GM23338 (cell line): Measurements from ENCODE around the gene SLC12A6. TPM values are rescaled to one million over a fixed set of nuclear protein-coding genes. Genes with fewer than 3 reads are reported as not detected.
A peak's percentile ranks its signal among the peaks of the same experiment; 100 is the strongest.

Source experiments
- ATAC-seq: fragments of 200-7000 bp; cut with Tn5 transposase; 3 replicates; pipeline ENCODE4 v1.9.1; 2020
- DNase-seq: peaks from one replicate; pipeline ENCODE4 v3.0.0-alpha.2; 2015; ENCODE audit warnings: low spot score
- H2AFZ ChIP-seq: fragments of 200-600 bp; sonication (generic); 2 replicates; pipeline ENCODE4 v1.8.0; 2016; ENCODE audit warnings: antibody characterized with exemption, mild to moderate bottlenecking, moderate library complexity
- H3F3A ChIP-seq: fragments of 200-600 bp; sonication (generic); replicated peaks from 2 replicates; pipeline ENCODE4 v1.8.0; 2017; ENCODE audit warnings: antibody characterized with exemption, mixed run types, low read depth
- H3K27ac ChIP-seq: fragments of 200-600 bp; sonication (generic); 2 replicates; pipeline ENCODE4 v1.6.1; 2016; ENCODE audit warnings: low read depth
- H3K27me3 ChIP-seq: fragments of 200-600 bp; sonication (generic); 2 replicates; pipeline ENCODE4 v1.8.0; 2016; ENCODE audit warnings: mild to moderate bottlenecking, mixed run types, moderate library complexity; ENCODE audit not compliant: insufficient read depth
- H3K36me3 ChIP-seq: fragments of 200-600 bp; sonication (generic); 2 replicates; pipeline ENCODE4 v1.8.0; 2016; ENCODE audit warnings: mild to moderate bottlenecking; ENCODE audit not compliant: insufficient read depth
- H3K4me1 ChIP-seq: fragments of 200-600 bp; sonication (generic); 2 replicates; pipeline ENCODE4 v1.8.0; 2016; ENCODE audit warnings: mild to moderate bottlenecking, moderate library complexity; ENCODE audit not compliant: insufficient read depth
- H3K4me2 ChIP-seq: fragments of 200-600 bp; sonication (generic); 2 replicates; pipeline ENCODE4 v1.7.1; 2017; ENCODE audit warnings: mixed run types
- H3K4me3 ChIP-seq: fragments of 200-600 bp; sonication (generic); 2 replicates; pipeline ENCODE4 v1.6.1; 2016; ENCODE audit warnings: mixed run types
- H3K79me2 ChIP-seq: fragments of 200-600 bp; sonication (generic); replicated peaks from 2 replicates; pipeline ENCODE4 v1.8.0; 2017; ENCODE audit warnings: mild to moderate bottlenecking; ENCODE audit not compliant: insufficient read depth
- H3K9me2 ChIP-seq: fragments of 200-600 bp; sonication (generic); 2 replicates; pipeline ENCODE4 v1.8.0; 2017; ENCODE audit not compliant: insufficient read depth
- H4K20me1 ChIP-seq: fragments of 200-600 bp; sonication (generic); replicated peaks from 2 replicates; pipeline ENCODE4 v1.8.0; 2017; ENCODE audit warnings: mild to moderate bottlenecking; ENCODE audit not compliant: insufficient read depth
- H3K27ac Mint-ChIP-seq: 2 replicates; pipeline ENCODE4 v1.8.0; 2020; ENCODE audit warnings: inconsistent platforms, mild to moderate bottlenecking, moderate library complexity, mixed read lengths
- H3K27me3 Mint-ChIP-seq: 3 replicates; pipeline ENCODE4 v1.8.0; 2022; ENCODE audit warnings: low read depth, mild to moderate bottlenecking, moderate library complexity, mixed read lengths, inconsistent platforms; ENCODE audit not compliant: insufficient read depth, poor library complexity
- H3K36me3 Mint-ChIP-seq: 3 replicates; pipeline ENCODE4 v1.8.0; 2021; ENCODE audit warnings: low read depth, mild to moderate bottlenecking, inconsistent platforms, moderate library complexity, mixed read lengths
- H3K4me1 Mint-ChIP-seq: 3 replicates; pipeline ENCODE4 v1.8.0; 2020; ENCODE audit warnings: mild to moderate bottlenecking, inconsistent platforms, mixed read lengths
- H3K4me3 Mint-ChIP-seq: 3 replicates; pipeline ENCODE4 v1.8.0; 2021; ENCODE audit warnings: moderate library complexity, mild to moderate bottlenecking, inconsistent platforms, mixed read lengths
- H3K9me3 Mint-ChIP-seq: 3 replicates; pipeline ENCODE4 v1.8.0; 2020; ENCODE audit warnings: moderate library complexity, mild to moderate bottlenecking, inconsistent platforms, mixed read lengths
- CREB1 ChIP-seq: fragments of 250-450 bp; sonication (Bioruptor Pico); IDR thresholded peaks from 2 replicates; pipeline ENCODE4 v1.5.0; 2020; ENCODE audit warnings: low read depth, mild to moderate bottlenecking, moderate library complexity
- EZH2 ChIP-seq: fragments of 200-600 bp; sonication (generic); IDR thresholded peaks from one replicate; pipeline ENCODE4 v1.8.0; 2017; ENCODE audit warnings: antibody characterized with exemption, mild to moderate bottlenecking, low read depth; ENCODE audit not compliant: unreplicated experiment
- EZH2phosphoT487 ChIP-seq: fragments of 200-600 bp; sonication (generic); IDR thresholded peaks from one replicate; pipeline ENCODE4 v1.8.1; 2018; ENCODE audit warnings: antibody characterized with exemption; ENCODE audit not compliant: unreplicated experiment
- JUNB ChIP-seq: IDR thresholded peaks from one replicate; pipeline ENCODE4 v1.6.1; 2016; ENCODE audit warnings: antibody characterized with exemption; ENCODE audit not compliant: unreplicated experiment
- NANOG ChIP-seq: IDR thresholded peaks from 2 replicates; pipeline ENCODE4 v1.6.1; 2016; ENCODE audit warnings: antibody characterized with exemption, borderline replicate concordance
- POLR2AphosphoS5 ChIP-seq: IDR thresholded peaks from 2 replicates; pipeline ENCODE4 v1.6.1; 2016; ENCODE audit warnings: antibody characterized with exemption, low read depth
- STAT1 ChIP-seq: IDR thresholded peaks from one replicate; pipeline ENCODE4 v1.6.1; 2016; ENCODE audit warnings: antibody characterized with exemption; ENCODE audit not compliant: unreplicated experiment
- ZNF114 ChIP-seq: fragments of 250-450 bp; sonication (Bioruptor Pico); IDR thresholded peaks from 2 replicates; pipeline ENCODE4 v1.5.0; 2020; ENCODE audit warnings: mild to moderate bottlenecking, moderate library complexity
- ZNF331 ChIP-seq: fragments of 250-450 bp; sonication (Bioruptor Pico); IDR thresholded peaks from 2 replicates; pipeline ENCODE4 v1.5.0; 2020; ENCODE audit warnings: low read depth, mild to moderate bottlenecking, moderate library complexity
- polyA plus RNA-seq: library from polyadenylated mRNA; unstranded; fragments of >200 nt; fragmentation: Nextera tagmentation; extraction: Ambion mirVana; gene quantifications from 2 replicates; pipeline ENCODE4 v1.2.1, GENCODE V29; 2016
- total RNA-seq: library from RNA; depleted of rRNA; stranded (reverse); fragments of >200 nt; shearing (Covaris generic); gene quantifications from 2 replicates; pipeline ENCODE4 v1.2.3, GENCODE V29; 2014
- TF ChIP-seq, protein P1 (sequence below): IDR thresholded peaks from 2 replicates; pipeline ENCODE4 v1.6.1; 2016; ENCODE audit warnings: antibody characterized with exemption
- TF ChIP-seq, protein P2 (sequence below): IDR thresholded peaks from one replicate; pipeline ENCODE4 v1.6.1; 2018; ENCODE audit warnings: antibody characterized with exemption; ENCODE audit not compliant: unreplicated experiment
- TF ChIP-seq, protein P3 (sequence below): fragments of 250-450 bp; sonication (Bioruptor Pico); IDR thresholded peaks from 2 replicates; pipeline ENCODE4 v1.5.0; 2020; ENCODE audit warnings: mild to moderate bottlenecking, moderate library complexity
- TF ChIP-seq, protein P4 (sequence below), 2 experiments: fragments of 200-600 bp in 1 of 2; sonication (generic) in 1 of 2; conservative IDR thresholded peaks; 2 replicates each; pipeline versions ENCODE4 v1.5.1 to v1.6.1; 2016 to 2017; ENCODE audit warnings: antibody characterized with exemption in 2 of 2, low read depth in 2 of 2, mild to moderate bottlenecking in 2 of 2, moderate library complexity in 1 of 2

The SLC12A6 gene
- total and polyA plus RNA-seq, 2 experiments from 2014 or later: 2.4 to 14.1 TPM

DNA sequence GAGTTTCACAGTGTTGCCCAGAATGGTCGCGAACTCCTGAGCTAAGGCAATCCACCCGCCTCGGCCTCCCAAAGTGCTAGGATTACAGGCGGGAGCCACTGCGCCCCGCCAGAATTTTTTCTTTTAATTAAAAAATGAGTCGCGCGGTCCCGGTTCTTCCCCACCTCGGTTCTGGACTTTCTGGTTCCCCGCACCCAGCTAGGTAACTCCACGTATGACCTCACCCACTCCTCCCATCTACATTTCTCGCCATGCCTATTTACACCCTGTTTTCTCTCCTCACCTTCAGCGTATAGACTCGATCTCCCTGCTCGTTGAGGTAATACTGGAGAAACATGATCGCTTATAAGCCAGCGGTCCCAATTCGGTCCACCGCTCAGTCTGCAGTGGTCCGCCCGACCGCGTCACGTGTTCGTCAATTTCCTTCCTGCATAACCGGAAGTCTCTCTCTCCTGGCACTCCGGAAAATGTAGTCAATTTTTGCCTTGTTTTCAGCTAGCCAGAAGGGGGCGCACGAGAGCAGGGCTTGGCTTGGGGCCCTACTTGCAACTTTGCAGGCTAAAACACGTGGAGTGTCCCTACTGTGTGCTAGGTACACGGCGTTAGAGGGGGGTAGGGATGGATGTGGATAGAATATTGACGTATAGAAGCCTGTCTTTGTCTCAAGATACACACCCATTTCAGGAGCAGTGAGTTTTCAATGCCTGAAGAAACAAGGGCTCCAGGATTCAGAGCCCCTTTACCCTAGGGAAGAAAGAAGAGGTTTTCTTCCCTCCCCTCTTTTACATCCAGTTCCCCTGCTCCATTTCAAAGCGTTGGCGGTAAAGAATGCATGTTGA lies 5.4 kb upstream of the SLC12A6 start, which contains the start of the genes NOP10 and NUTM1:
TSS of gene NOP10 (minus strand) at position 400 of the 839 bp plus-strand sequence. CDS start at position 337, 63 bp downstream.
TSS of gene NUTM1 (plus strand) at position 579 of the 839 bp plus-strand sequence. CDS start 382 bp downstream, outside the sequence.
- Mint-ChIP-seq H3K27ac (peak within 1 kb of the TSS; percentile 81), H3K36me3 (peaks cover 29% of the 10 kb centered on the region), H3K27me3 (peaks cover 9% of the 10 kb centered on the region), H3K4me3 (no peak within 1 kb of the TSS; the same call in 2 of the 3 replicates), H3K4me1 (peaks cover 14% of the 10 kb centered on the region; the same call in 2 of the 3 replicates), H3K9me3 (peaks cover 4% of the 10 kb centered on the region; the same call in 2 of the 3 replicates)
- H3F3A ChIP-seq: no peaks in the 10 kb centered on the region
- peak within 1 kb of the TSS; percentile 74 for H3K4me3 ChIP-seq
- H4K20me1 ChIP-seq: peaks cover 4% of the 10 kb centered on the region; the same call in 1 of the 2 replicates
- TF ChIP-seq ZNF331 (CRISPR knock-in tag): no peak
- TF ChIP-seq, protein P1, sequence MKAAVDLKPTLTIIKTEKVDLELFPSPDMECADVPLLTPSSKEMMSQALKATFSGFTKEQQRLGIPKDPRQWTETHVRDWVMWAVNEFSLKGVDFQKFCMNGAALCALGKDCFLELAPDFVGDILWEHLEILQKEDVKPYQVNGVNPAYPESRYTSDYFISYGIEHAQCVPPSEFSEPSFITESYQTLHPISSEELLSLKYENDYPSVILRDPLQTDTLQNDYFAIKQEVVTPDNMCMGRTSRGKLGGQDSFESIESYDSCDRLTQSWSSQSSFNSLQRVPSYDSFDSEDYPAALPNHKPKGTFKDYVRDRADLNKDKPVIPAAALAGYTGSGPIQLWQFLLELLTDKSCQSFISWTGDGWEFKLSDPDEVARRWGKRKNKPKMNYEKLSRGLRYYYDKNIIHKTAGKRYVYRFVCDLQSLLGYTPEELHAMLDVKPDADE: peak; percentile 81
- TF ChIP-seq POLR2AphosphoS5: peak; percentile 94
- TF ChIP-seq CREB1 (CRISPR knock-in tag): peak; percentile 76
- TF ChIP-seq JUNB: no peak
- 0 out of 2 replicates have a peak, but pooled peaks have one; percentile 16 for TF ChIP-seq NANOG
- TF ChIP-seq EZH2: no peak
- TF ChIP-seq, protein P2, sequence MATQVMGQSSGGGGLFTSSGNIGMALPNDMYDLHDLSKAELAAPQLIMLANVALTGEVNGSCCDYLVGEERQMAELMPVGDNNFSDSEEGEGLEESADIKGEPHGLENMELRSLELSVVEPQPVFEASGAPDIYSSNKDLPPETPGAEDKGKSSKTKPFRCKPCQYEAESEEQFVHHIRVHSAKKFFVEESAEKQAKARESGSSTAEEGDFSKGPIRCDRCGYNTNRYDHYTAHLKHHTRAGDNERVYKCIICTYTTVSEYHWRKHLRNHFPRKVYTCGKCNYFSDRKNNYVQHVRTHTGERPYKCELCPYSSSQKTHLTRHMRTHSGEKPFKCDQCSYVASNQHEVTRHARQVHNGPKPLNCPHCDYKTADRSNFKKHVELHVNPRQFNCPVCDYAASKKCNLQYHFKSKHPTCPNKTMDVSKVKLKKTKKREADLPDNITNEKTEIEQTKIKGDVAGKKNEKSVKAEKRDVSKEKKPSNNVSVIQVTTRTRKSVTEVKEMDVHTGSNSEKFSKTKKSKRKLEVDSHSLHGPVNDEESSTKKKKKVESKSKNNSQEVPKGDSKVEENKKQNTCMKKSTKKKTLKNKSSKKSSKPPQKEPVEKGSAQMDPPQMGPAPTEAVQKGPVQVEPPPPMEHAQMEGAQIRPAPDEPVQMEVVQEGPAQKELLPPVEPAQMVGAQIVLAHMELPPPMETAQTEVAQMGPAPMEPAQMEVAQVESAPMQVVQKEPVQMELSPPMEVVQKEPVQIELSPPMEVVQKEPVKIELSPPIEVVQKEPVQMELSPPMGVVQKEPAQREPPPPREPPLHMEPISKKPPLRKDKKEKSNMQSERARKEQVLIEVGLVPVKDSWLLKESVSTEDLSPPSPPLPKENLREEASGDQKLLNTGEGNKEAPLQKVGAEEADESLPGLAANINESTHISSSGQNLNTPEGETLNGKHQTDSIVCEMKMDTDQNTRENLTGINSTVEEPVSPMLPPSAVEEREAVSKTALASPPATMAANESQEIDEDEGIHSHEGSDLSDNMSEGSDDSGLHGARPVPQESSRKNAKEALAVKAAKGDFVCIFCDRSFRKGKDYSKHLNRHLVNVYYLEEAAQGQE: no peak
- TF ChIP-seq, protein P3, sequence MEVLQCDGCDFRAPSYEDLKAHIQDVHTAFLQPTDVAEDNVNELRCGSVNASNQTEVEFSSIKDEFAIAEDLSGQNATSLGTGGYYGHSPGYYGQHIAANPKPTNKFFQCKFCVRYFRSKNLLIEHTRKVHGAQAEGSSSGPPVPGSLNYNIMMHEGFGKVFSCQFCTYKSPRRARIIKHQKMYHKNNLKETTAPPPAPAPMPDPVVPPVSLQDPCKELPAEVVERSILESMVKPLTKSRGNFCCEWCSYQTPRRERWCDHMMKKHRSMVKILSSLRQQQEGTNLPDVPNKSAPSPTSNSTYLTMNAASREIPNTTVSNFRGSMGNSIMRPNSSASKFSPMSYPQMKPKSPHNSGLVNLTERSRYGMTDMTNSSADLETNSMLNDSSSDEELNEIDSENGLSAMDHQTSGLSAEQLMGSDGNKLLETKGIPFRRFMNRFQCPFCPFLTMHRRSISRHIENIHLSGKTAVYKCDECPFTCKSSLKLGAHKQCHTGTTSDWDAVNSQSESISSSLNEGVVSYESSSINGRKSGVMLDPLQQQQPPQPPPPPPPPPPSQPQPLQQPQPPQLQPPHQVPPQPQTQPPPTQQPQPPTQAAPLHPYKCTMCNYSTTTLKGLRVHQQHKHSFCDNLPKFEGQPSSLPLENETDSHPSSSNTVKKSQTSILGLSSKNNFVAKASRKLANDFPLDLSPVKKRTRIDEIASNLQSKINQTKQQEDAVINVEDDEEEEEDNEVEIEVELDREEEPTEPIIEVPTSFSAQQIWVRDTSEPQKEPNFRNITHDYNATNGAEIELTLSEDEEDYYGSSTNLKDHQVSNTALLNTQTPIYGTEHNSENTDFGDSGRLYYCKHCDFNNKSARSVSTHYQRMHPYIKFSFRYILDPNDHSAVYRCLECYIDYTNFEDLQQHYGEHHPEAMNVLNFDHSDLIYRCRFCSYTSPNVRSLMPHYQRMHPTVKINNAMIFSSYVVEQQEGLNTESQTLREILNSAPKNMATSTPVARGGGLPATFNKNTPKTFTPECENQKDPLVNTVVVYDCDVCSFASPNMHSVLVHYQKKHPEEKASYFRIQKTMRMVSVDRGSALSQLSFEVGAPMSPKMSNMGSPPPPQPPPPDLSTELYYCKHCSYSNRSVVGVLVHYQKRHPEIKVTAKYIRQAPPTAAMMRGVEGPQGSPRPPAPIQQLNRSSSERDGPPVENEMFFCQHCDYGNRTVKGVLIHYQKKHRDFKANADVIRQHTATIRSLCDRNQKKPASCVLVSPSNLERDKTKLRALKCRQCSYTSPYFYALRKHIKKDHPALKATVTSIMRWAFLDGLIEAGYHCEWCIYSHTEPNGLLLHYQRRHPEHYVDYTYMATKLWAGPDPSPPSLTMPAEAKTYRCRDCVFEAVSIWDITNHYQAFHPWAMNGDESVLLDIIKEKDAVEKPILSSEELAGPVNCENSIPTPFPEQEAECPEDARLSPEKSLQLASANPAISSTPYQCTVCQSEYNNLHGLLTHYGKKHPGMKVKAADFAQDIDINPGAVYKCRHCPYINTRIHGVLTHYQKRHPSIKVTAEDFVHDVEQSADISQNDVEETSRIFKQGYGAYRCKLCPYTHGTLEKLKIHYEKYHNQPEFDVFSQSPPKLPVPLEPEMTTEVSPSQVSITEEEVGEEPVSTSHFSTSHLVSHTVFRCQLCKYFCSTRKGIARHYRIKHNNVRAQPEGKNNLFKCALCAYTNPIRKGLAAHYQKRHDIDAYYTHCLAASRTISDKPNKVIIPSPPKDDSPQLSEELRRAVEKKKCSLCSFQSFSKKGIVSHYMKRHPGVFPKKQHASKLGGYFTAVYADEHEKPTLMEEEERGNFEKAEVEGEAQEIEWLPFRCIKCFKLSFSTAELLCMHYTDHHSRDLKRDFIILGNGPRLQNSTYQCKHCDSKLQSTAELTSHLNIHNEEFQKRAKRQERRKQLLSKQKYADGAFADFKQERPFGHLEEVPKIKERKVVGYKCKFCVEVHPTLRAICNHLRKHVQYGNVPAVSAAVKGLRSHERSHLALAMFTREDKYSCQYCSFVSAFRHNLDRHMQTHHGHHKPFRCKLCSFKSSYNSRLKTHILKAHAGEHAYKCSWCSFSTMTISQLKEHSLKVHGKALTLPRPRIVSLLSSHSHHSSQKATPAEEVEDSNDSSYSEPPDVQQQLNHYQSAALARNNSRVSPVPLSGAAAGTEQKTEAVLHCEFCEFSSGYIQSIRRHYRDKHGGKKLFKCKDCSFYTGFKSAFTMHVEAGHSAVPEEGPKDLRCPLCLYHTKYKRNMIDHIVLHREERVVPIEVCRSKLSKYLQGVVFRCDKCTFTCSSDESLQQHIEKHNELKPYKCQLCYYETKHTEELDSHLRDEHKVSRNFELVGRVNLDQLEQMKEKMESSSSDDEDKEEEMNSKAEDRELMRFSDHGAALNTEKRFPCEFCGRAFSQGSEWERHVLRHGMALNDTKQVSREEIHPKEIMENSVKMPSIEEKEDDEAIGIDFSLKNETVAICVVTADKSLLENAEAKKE (CRISPR knock-in tag): no peak
- no peak for TF ChIP-seq ZNF114 (CRISPR knock-in tag)
- TF ChIP-seq, protein P4, sequence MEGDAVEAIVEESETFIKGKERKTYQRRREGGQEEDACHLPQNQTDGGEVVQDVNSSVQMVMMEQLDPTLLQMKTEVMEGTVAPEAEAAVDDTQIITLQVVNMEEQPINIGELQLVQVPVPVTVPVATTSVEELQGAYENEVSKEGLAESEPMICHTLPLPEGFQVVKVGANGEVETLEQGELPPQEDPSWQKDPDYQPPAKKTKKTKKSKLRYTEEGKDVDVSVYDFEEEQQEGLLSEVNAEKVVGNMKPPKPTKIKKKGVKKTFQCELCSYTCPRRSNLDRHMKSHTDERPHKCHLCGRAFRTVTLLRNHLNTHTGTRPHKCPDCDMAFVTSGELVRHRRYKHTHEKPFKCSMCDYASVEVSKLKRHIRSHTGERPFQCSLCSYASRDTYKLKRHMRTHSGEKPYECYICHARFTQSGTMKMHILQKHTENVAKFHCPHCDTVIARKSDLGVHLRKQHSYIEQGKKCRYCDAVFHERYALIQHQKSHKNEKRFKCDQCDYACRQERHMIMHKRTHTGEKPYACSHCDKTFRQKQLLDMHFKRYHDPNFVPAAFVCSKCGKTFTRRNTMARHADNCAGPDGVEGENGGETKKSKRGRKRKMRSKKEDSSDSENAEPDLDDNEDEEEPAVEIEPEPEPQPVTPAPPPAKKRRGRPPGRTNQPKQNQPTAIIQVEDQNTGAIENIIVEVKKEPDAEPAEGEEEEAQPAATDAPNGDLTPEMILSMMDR (conservative IDR thresholded peaks at IDR 0.05; ENCODE audit: low read depth in 2 of 2): peak; percentile 95 to 97
- no peak for TF ChIP-seq EZH2phosphoT487
- TF ChIP-seq STAT1: no peak
- H3K79me2 ChIP-seq: peaks cover 24% of the 10 kb centered on the region
- peak within 1 kb of the TSS; percentile 82 for H3K4me2 ChIP-seq
- no peaks in the 10 kb centered on the region for H3K9me2 ChIP-seq
- peaks cover 12% of the 10 kb centered on the region; the same call in 1 of the 2 replicates for H3K4me1 ChIP-seq
- H2AFZ ChIP-seq: peak within 1 kb of the TSS; percentile 54; the same call in 1 of the 2 replicates
- peak within 1 kb of the TSS; percentile 94 for H3K27ac ChIP-seq
- H3K36me3 ChIP-seq: peaks cover 7% of the 10 kb centered on the region
- DNase-seq (peak; percentile 95), ATAC-seq (peak; percentile 89)
- H3K27me3 ChIP-seq: no peaks in the 10 kb centered on the region
